ENCODE results near the gene RAB40C.

RAB40C gene

GRCh38 chr16:672371-672770 is 82.5 kb downstream of the RAB40C start:
- TF ChIP-seq ZFX (IDR thresholded peaks at IDR 0.05; ENCODE audit: borderline replicate concordance) (no peak), CTCF (IDR thresholded peaks at IDR 0.05) (no peak)
- H3K27ac ChIP-seq, result peak overlapping the region; percentile 82; the same call in 1 of the 2 replicates

GRCh38 chr16:672851-673250 is 83.0 kb downstream of the RAB40C start:
- TF ChIP-seq ZFX (IDR thresholded peaks at IDR 0.05; ENCODE audit: borderline replicate concordance) (no peak), CTCF (IDR thresholded peaks at IDR 0.05) (no peak)
- H3K27ac ChIP-seq, result peak overlapping the region; percentile 82

- H3K27ac ChIP-seq, result peak overlapping the region; percentile 82
- no peak for TF ChIP-seq ZFX (IDR thresholded peaks at IDR 0.05; ENCODE audit: borderline replicate concordance)
- no peak for TF ChIP-seq CTCF (IDR thresholded peaks at IDR 0.05)
Observed at GRCh38 chr16:673399-673991, 83.6 kb downstream of the RAB40C start.

GRCh38 chr16:674214-674881 is 84.5 kb downstream of the RAB40C start:
- no peak for TF ChIP-seq CTCF (IDR thresholded peaks at IDR 0.05)
- no peak for TF ChIP-seq ZFX (IDR thresholded peaks at IDR 0.05; ENCODE audit: borderline replicate concordance)
- peak overlapping the region; percentile 82 for H3K27ac ChIP-seq

GRCh38 chr16:674968-675883 is 85.4 kb downstream of the RAB40C start, which contains the start of gene RHBDL1:
RHBDL1 (plus strand) TSS chr16:675671; CDS start chr16:675791, 120 bp downstream.
- no peak for TF ChIP-seq ZFX (IDR thresholded peaks at IDR 0.05; ENCODE audit: borderline replicate concordance)
- TF ChIP-seq CTCF (IDR thresholded peaks at IDR 0.05), result peak; percentile 14
- peak within 1 kb of the TSS; percentile 82 for H3K27ac ChIP-seq

DNA sequence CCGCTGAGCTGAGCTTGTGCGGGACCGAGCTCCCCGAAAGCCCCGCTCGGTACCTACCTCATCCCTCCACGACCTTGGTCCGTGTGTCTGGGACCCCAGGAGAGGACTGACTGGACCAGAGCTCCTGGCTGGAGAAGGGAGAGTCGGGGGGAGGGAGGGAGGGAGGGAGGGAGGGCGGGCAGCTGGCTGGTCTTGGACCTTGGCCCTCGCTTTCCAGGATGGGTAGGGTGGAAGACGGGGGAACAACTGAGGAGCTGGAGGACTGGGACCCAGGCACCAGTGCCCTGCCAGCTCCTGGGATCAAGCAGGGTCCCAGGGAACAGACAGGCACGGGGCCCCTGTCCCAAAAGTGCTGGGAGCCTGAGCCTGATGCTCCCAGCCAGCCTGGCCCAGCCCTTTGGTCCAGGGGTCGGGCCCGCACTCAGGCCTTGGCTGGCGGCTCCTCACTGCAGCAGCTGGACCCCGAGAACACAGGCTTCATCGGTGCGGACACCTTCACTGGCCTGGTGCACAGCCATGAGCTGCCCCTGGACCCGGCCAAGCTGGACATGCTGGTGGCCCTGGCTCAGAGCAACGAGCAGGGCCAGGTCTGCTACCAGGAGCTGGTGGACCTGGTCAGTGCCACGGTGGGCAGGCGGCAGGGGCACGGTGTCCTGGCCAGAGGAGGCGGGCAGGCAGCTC is 86.2 kb downstream of the RAB40C start:
- peak overlapping the region; percentile 82 for H3K27ac ChIP-seq
- TF ChIP-seq ZFX (IDR thresholded peaks at IDR 0.05; ENCODE audit: borderline replicate concordance), result no peak
- no peak for TF ChIP-seq CTCF (IDR thresholded peaks at IDR 0.05)

Data from 22Rv1 (cell line).